HCT116 (cell line): ENCODE results near the gene NCKAP5. TPM values are rescaled to one million over a fixed set of nuclear protein-coding genes. Genes with fewer than 3 reads are reported as not detected.

Experiments used
- ATAC-seq: fragments of 200-7000 bp; cut with Tn5 transposase; 2 replicates; pipeline ENCODE4 v1.9.1; 2020; ENCODE audit warnings: mild to moderate bottlenecking, moderate library complexity
- BruUV-seq: library from RNA; stranded (reverse); fragments of 400-500 nt; replicated peaks from 2 replicates; lab custom pipeline; 2021; lab: Mats Ljungman, UMichigan
- CTCF ChIA-PET: fragments of 300-600 bp; sonication (Branson Sonifier 250); formaldehyde crosslinking; loops from one replicate; lab custom pipeline; 2021; ENCODE audit warnings: antibody characterized with exemption; lab: Charles Lee
- POLR2A ChIA-PET: fragments of 300-600, 350-600 bp; sonication (Branson Sonifier 250); formaldehyde crosslinking; loops from one replicate; lab custom pipeline; 2021; ENCODE audit warnings: antibody characterized with exemption; lab: Charles Lee
- RAD21 ChIA-PET, 2 experiments: fragments of 300-600 bp; sonication (Branson Sonifier 250); formaldehyde crosslinking; loops; one replicate each; lab custom pipeline; 2023; ENCODE audit warnings: low total read pairs in 2 of 2; ENCODE audit not compliant: uncharacterized antibody in 2 of 2, unreplicated experiment in 2 of 2, low non-redundant PET in 1 of 2; lab: Charles Lee
- DNase-seq: peaks from one replicate; pipeline ENCODE4 v3.0.0-alpha.2; 2010; ENCODE audit warnings: low read depth, low spot score
- H2AFZ ChIP-seq: fragments of 200-600 bp; shearing (Covaris generic), sonication (generic); 2 replicates; pipeline ENCODE4 v1.6.1; 2017; ENCODE audit warnings: low read depth, mixed run types, mixed read lengths, antibody characterized with exemption, low read length; ENCODE audit not compliant: poor library complexity, severe bottlenecking
- H3K27ac ChIP-seq: 2 replicates; pipeline ENCODE4 v1.5.1; 2012; ENCODE audit warnings: low read depth, low read length
- H3K27me3 ChIP-seq: fragments of 200-600 bp; sonication (generic); 2 replicates; pipeline ENCODE4 v1.6.1; 2016; ENCODE audit warnings: mixed run types, low read length, mixed read lengths; ENCODE audit not compliant: insufficient read depth
- H3K36me3 ChIP-seq, 2 experiments: fragments of 200-500 bp in 1 of 2; fragments of 200-600 bp in 1 of 2; sonication (Bioruptor generic) in 1 of 2; sonication (generic) in 1 of 2; 2 replicates each; pipeline versions ENCODE4 v1.5.1 to v1.6.1; 2014 to 2016; ENCODE audit warnings: low read length in 2 of 2, inconsistent platforms in 1 of 2, mixed read lengths in 1 of 2, mixed run types in 1 of 2; ENCODE audit not compliant: insufficient read depth in 2 of 2, control insufficient read depth in 1 of 2
- H3K4me1 ChIP-seq, 2 experiments: fragments of 200-600 bp in 1 of 2; sonication (generic) in 1 of 2; 2 replicates each; pipeline versions ENCODE4 v1.5.1 to v1.6.1; 2012 to 2017; ENCODE audit warnings: low read length in 2 of 2, inconsistent platforms in 1 of 2, mild to moderate bottlenecking in 1 of 2, mixed read lengths in 1 of 2, mixed run types in 1 of 2, moderate library complexity in 1 of 2; ENCODE audit not compliant: insufficient read depth in 2 of 2, control insufficient read depth in 1 of 2
- H3K4me2 ChIP-seq: fragments of 200-600 bp; sonication (generic); 2 replicates; pipeline ENCODE4 v1.6.1; 2017; ENCODE audit warnings: mixed run types, low read length, mixed read lengths
- H3K4me3 ChIP-seq, 2 experiments: fragments of 200-600 bp in 1 of 2; sonication (generic) in 1 of 2; replicated peaks in 1 of 2; 2 replicates each; pipeline ENCODE4 v1.5.1; 2011 to 2016; ENCODE audit warnings: low read length in 2 of 2, control low read depth in 1 of 2, low read depth in 1 of 2, mild to moderate bottlenecking in 1 of 2, mixed read lengths in 1 of 2, mixed run types in 1 of 2
- H3K79me2 ChIP-seq: fragments of 200-600 bp; sonication (generic); 2 replicates; pipeline ENCODE4 v1.6.1; 2017; ENCODE audit warnings: mild to moderate bottlenecking, mixed run types, low read length, moderate library complexity, mixed read lengths; ENCODE audit not compliant: insufficient read depth
- H3K9ac ChIP-seq: fragments of 200-600 bp; sonication (generic); 2 replicates; pipeline ENCODE4 v1.6.1; 2016; ENCODE audit warnings: low read length, mixed read lengths
- H3K9me2 ChIP-seq: fragments of 200-600 bp; sonication (generic), shearing (Covaris generic); 2 replicates; pipeline ENCODE4 v1.6.1; 2017; ENCODE audit warnings: mixed run types, mild to moderate bottlenecking, moderate library complexity; ENCODE audit not compliant: insufficient read depth
- H3K9me3 ChIP-seq, 2 experiments: fragments of 200-500 bp in 1 of 2; fragments of 200-600 bp in 1 of 2; sonication (Bioruptor generic) in 1 of 2; sonication (generic) in 1 of 2; 2 replicates each; pipeline ENCODE4 v1.6.1; 2014 to 2017; ENCODE audit warnings: low read length in 2 of 2, mixed read lengths in 2 of 2, inconsistent platforms in 1 of 2, low read depth in 1 of 2, mild to moderate bottlenecking in 1 of 2, mixed run types in 1 of 2, moderate library complexity in 1 of 2; ENCODE audit not compliant: control insufficient read depth in 1 of 2, insufficient read depth in 1 of 2
- H4K20me1 ChIP-seq: fragments of 200-600 bp; sonication (generic), shearing (Covaris generic); 2 replicates; pipeline ENCODE4 v1.6.1; 2017; ENCODE audit warnings: mixed run types, mild to moderate bottlenecking, moderate library complexity; ENCODE audit not compliant: insufficient read depth
- CBX3 ChIP-seq: IDR thresholded peaks from 2 replicates; pipeline ENCODE4 v1.6.1; 2012; ENCODE audit warnings: low read depth
- CTCF ChIP-seq, 3 experiments: fragments of 200-600 bp in 1 of 3; sonication (generic) in 1 of 3; IDR thresholded peaks in 2 of 3; conservative IDR thresholded peaks in 1 of 3; 2 replicates each; pipeline ENCODE4 v1.5.1; 2012 to 2017; ENCODE audit warnings: low read depth in 2 of 3, low read length in 2 of 3, antibody characterized with exemption in 1 of 3, borderline replicate concordance in 1 of 3, control low read depth in 1 of 3, mild to moderate bottlenecking in 1 of 3, mixed read lengths in 1 of 3, mixed run types in 1 of 3, moderate library complexity in 1 of 3; ENCODE audit not compliant: insufficient read depth in 1 of 3
- EZH2 ChIP-seq: fragments of 200-600 bp; sonication (generic); IDR thresholded peaks from 2 replicates; pipeline ENCODE4 v1.6.1; 2017; ENCODE audit warnings: antibody characterized with exemption, mixed run types
- JUND ChIP-seq: IDR thresholded peaks from 2 replicates; pipeline ENCODE4 v1.6.1; 2012
- POLR2A ChIP-seq: IDR thresholded peaks from 2 replicates; pipeline ENCODE4 v1.7.0; 2011; ENCODE audit warnings: borderline replicate concordance; ENCODE audit not compliant: insufficient read depth, insufficient read length; ENCODE audit errors: extremely low read depth
- POLR2AphosphoS5 ChIP-seq: IDR thresholded peaks from 2 replicates; pipeline ENCODE4 v1.6.1; 2011; ENCODE audit warnings: mild to moderate bottlenecking, low read depth, low read length, moderate library complexity
- SP1 ChIP-seq: IDR thresholded peaks from 2 replicates; pipeline ENCODE4 v1.6.1; 2012; ENCODE audit warnings: low read depth
- SRF ChIP-seq: IDR thresholded peaks from 2 replicates; pipeline ENCODE4 v1.6.1; 2012; ENCODE audit warnings: low read depth
- YY1 ChIP-seq: IDR thresholded peaks from 2 replicates; pipeline ENCODE4 v1.6.1; 2011; ENCODE audit warnings: low read length, low read depth, moderate library complexity, mild to moderate bottlenecking; ENCODE audit not compliant: insufficient replicate concordance; ENCODE audit errors: extremely low read depth
- ZFX ChIP-seq: fragments of 450-650 bp; IDR thresholded peaks from 2 replicates; pipeline ENCODE4 v1.6.1; 2017
- intact Hi-C: fragments of 100-400 bp; cut with micrococcal nuclease; formaldehyde crosslinking; loops from 2 replicates; pipeline ENCODE4 v1.10.0; 2022
- total RNA-seq: library from RNA; stranded (reverse); gene quantifications from one replicate; pipeline ENCODE4 v1.2.1, GENCODE V29; 2021; ENCODE audit not compliant: unreplicated experiment
- TF ChIP-seq, protein P1 (sequence below): IDR thresholded peaks from 2 replicates; pipeline ENCODE4 v1.6.1; 2012
- TF ChIP-seq, protein P2 (sequence below): IDR thresholded peaks from 2 replicates; pipeline ENCODE4 v1.6.1; 2012; ENCODE audit warnings: low read depth

Gene NCKAP5
- total RNA-seq, 1 experiment from 2014 or later = 0.30 TPM

DNA sequence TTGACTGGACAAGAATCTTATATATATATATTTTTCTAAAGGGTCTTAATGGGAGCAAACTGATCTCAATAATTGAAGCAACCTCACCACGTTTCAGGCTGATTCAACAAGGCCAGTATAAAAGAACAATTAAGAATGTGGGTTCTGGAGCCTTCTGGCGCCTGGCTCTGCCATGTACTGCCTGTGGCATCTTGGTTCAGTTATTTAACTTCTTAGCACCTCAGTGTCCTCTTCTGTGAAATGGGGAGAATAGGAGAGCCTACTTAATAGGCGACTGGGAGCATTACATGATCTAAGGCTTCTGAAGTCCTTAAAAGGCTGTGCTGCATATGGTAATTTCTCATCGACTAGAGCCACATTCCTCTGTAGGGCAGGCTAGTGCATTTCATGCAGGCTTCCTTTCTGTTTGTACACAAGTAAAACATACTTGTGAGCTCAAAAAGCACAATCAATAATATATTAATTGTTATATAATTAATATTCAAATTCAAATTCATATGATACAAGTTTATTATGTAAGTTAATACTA, 779.9 kb downstream of the NCKAP5 start:
- RAD21 ChIA-PET = no interaction called here
- ATAC-seq = no peak

GRCh38 chr2:132783883-132784282, 784.4 kb downstream of the NCKAP5 start:
- H4K20me1 ChIP-seq = no peaks in the 10 kb centered on the region
- H3K9me2 ChIP-seq = no peaks in the 10 kb centered on the region
- H3K4me3 ChIP-seq = no peak overlapping the region
- ChIA-PET RAD21 (no interaction called here), CTCF (no interaction called here), POLR2A (no interaction called here)
- TF ChIP-seq SRF = no peak
- no peak for TF ChIP-seq POLR2AphosphoS5
- no peak for TF ChIP-seq YY1
- TF ChIP-seq, protein P1, sequence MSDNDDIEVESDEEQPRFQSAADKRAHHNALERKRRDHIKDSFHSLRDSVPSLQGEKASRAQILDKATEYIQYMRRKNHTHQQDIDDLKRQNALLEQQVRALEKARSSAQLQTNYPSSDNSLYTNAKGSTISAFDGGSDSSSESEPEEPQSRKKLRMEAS = no peak
- TF ChIP-seq, protein P2, sequence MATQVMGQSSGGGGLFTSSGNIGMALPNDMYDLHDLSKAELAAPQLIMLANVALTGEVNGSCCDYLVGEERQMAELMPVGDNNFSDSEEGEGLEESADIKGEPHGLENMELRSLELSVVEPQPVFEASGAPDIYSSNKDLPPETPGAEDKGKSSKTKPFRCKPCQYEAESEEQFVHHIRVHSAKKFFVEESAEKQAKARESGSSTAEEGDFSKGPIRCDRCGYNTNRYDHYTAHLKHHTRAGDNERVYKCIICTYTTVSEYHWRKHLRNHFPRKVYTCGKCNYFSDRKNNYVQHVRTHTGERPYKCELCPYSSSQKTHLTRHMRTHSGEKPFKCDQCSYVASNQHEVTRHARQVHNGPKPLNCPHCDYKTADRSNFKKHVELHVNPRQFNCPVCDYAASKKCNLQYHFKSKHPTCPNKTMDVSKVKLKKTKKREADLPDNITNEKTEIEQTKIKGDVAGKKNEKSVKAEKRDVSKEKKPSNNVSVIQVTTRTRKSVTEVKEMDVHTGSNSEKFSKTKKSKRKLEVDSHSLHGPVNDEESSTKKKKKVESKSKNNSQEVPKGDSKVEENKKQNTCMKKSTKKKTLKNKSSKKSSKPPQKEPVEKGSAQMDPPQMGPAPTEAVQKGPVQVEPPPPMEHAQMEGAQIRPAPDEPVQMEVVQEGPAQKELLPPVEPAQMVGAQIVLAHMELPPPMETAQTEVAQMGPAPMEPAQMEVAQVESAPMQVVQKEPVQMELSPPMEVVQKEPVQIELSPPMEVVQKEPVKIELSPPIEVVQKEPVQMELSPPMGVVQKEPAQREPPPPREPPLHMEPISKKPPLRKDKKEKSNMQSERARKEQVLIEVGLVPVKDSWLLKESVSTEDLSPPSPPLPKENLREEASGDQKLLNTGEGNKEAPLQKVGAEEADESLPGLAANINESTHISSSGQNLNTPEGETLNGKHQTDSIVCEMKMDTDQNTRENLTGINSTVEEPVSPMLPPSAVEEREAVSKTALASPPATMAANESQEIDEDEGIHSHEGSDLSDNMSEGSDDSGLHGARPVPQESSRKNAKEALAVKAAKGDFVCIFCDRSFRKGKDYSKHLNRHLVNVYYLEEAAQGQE = no peak
- TF ChIP-seq CBX3 = no peak
- no peak for TF ChIP-seq POLR2A
- TF ChIP-seq ZFX = no peak
- no peak for TF ChIP-seq SP1
- ATAC-seq (no peak), DNase-seq (no peak)
- H3K4me1 ChIP-seq = no peaks in the 10 kb centered on the region
- no peaks in the 10 kb centered on the region for H3K9me3 ChIP-seq
- H3K36me3 ChIP-seq = no peaks in the 10 kb centered on the region
- no peak overlapping the region for H3K27ac ChIP-seq
- intact Hi-C loops = no loop called here
- H3K27me3 ChIP-seq = no peaks in the 10 kb centered on the region
- no peak overlapping the region for H3K4me2 ChIP-seq
- no peak overlapping the region for H3K9ac ChIP-seq
- H2AFZ ChIP-seq = no peak overlapping the region
- no peaks in the 10 kb centered on the region for H3K79me2 ChIP-seq
- BruUV-seq = no TSS peak

More for the DNA sequence above, 779.9 kb downstream of the NCKAP5 start:
- H3K9me2 ChIP-seq = no peaks in the 10 kb centered on the region
- intact Hi-C loops = no loop called here
- no peaks in the 10 kb centered on the region for H3K4me1 ChIP-seq
- no peak overlapping the region for H3K4me2 ChIP-seq
- no peaks in the 10 kb centered on the region for H3K79me2 ChIP-seq
- no TSS peak for BruUV-seq
- H3K27ac ChIP-seq = no peak overlapping the region
- H3K36me3 ChIP-seq = no peaks in the 10 kb centered on the region
- H3K27me3 ChIP-seq = peaks cover 3% of the 10 kb centered on the region; the same call in 1 of the 2 replicates
- no peak overlapping the region for H3K4me3 ChIP-seq
- CTCF ChIA-PET = no interaction called here
- H3K9ac ChIP-seq = no peak overlapping the region
- no peak for TF ChIP-seq JUND
- no peak for TF ChIP-seq CTCF (IDR thresholded peaks at IDR 0.05 in 2 of 3, conservative IDR thresholded peaks at IDR 0.05 in 1 of 3; ENCODE audit: borderline replicate concordance in 1 of 3, insufficient read depth in 1 of 3, low read depth in 2 of 3, low read length in 2 of 3)
- no peak for TF ChIP-seq EZH2
- DNase-seq = no peak
- H4K20me1 ChIP-seq = no peaks in the 10 kb centered on the region
- H3K9me3 ChIP-seq = no peaks in the 10 kb centered on the region
- POLR2A ChIA-PET = no interaction called here
- no peak overlapping the region for H2AFZ ChIP-seq
